Tibial nerve (tissue), 4 donors: ENCODE data around the gene AMDHD1. TPM values are rescaled to one million over a fixed set of nuclear protein-coding genes. Genes with fewer than 3 reads are reported as not detected.

Experiments used
- DNase-seq, 2 donors: peaks; one replicate each; pipeline ENCODE4 v3.0.0-alpha.2; 2019; ENCODE audit warnings: low spot score in 2 of 2
- H3K27ac ChIP-seq, 4 donors: fragments of 200-600 bp; sonication (generic) in 3 of 4; one replicate each; pipeline ENCODE4 v1.5.1; 2017 to 2019; ENCODE audit warnings: mild to moderate bottlenecking in 1 of 4
- H3K27me3 ChIP-seq, 2 donors: fragments of 200-600 bp; sonication (generic) in 1 of 2; one replicate each; pipeline versions ENCODE4 v1.5.1 to v1.6.0; 2017 to 2019
- H3K36me3 ChIP-seq, 3 donors: fragments of 200-600 bp; sonication (generic); one replicate each; pipeline ENCODE4 v1.5.1; 2018 to 2019
- H3K4me1 ChIP-seq, 4 donors: fragments of 200-600 bp; sonication (generic) in 3 of 4; one replicate each; pipeline ENCODE4 v1.5.1; 2017 to 2019
- H3K4me3 ChIP-seq, 4 donors: fragments of 200-600 bp; sonication (generic) in 3 of 4; one replicate each; pipeline ENCODE4 v1.5.1; 2017 to 2019; ENCODE audit warnings: mild to moderate bottlenecking in 1 of 4, moderate library complexity in 1 of 4
- H3K9me3 ChIP-seq, 4 donors: fragments of 200-600 bp; sonication (generic) in 3 of 4; one replicate each; pipeline ENCODE4 v1.5.1; 2017 to 2019
- EP300 ChIP-seq, 2 donors: sonication (generic); formaldehyde crosslinking; IDR thresholded peaks; one replicate each; pipeline ENCODE4 v1.6.1; 2017; ENCODE audit warnings: antibody characterized with exemption in 2 of 2, mild to moderate bottlenecking in 1 of 2
- POLR2A ChIP-seq, 2 donors: fragments of 450-650 bp; IDR thresholded peaks; one replicate each; pipeline ENCODE4 v1.6.1; 2017; ENCODE audit warnings: antibody characterized with exemption in 2 of 2, mild to moderate bottlenecking in 2 of 2, moderate library complexity in 2 of 2
- WGBS, 2 donors: methylation state at CpG; one replicate each; pipeline ENCODE4 v1.1.5; 2018; 5-methylcytosine and 5-hydroxymethylcytosine counted together
- total RNA-seq, 4 donors: library from RNA; depleted of rRNA; stranded (reverse); fragments of >200 nt; gene quantifications; one replicate each; pipeline ENCODE4 v1.1.0, GENCODE V29; 2016
- TF ChIP-seq, protein P1 (sequence below), 5 experiments: fragments of 200-600 bp in 3 of 5; fragments of 450-650 bp in 2 of 5; sonication (generic) in 3 of 5; IDR thresholded peaks; one replicate each; pipeline ENCODE4 v1.5.1; 2016 to 2019; ENCODE audit warnings: antibody characterized with exemption in 5 of 5, mild to moderate bottlenecking in 3 of 5, moderate library complexity in 2 of 5

AMDHD1 gene
- total RNA-seq, 4 donors from 2014 or later = 2.0 to 2.1 TPM; not detected in 2

DNA sequence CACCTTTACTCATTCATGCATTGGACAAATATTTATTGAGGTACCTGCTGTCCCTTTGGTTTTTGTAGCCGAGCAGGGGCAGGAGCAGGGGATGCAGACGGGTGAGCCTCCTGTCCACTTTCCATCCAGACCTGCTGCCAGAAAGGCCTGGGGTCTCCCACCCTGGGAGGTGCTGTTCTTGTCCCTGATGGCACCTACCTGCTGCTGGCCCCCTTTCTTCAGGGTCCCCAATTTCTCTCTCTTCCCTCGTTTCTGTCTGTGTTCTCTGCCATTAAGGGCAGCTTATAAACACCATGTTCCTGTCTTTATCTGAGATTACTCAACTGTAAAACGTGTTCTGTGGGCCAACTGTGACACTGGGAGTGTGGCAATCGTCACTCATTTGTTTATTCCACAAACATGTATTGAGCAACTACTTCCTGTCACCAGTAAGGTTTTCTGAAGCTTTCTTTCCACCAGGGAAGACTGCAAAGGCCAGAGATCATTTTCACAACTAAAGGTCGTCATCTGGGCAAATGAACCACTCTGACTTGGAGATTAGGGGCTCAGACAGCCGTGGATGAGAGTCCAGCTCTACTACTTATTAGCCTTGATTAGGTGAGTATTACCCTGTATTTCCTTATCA lies 53.0 kb downstream of the AMDHD1 start, which contains the start of gene HAL:
Gene HAL, minus strand, starts transcription at position 311 of the 625 bp plus-strand sequence. CDS start 434 bp downstream, outside the sequence.
- WGBS, 2 donors = 70 to 78% methylated on average over 7 of the region's 7 CpGs

DNA sequence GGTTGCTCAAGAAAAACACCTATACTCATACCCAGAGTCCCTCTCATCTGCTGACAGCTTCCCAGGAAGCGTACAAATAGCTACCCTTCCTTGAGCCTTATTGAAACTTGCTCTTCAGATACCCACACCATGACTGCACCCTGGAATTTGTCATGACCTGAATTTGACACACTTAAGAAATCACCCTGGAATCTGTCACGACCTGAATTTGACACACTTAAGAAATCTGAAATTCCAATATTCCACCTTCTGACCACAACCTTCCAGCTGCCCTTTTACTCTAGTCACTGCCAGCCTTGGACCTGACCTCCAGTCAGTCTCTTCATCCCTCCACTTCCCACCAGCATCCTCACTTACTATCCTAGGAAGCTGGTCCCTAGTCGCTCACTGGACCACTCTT lies 54.1 kb downstream of the AMDHD1 start:
- H3K27me3 ChIP-seq = no peaks in the 10 kb centered on the region
- DNase-seq = no peak
- H3K4me1 ChIP-seq = peaks cover 0 to 7% (median 0%) of the 10 kb centered on the region in 4 donors
- 88 to 90% methylated on average over 3 of the region's 3 CpGs for WGBS, 2 donors
- TF ChIP-seq POLR2A (IDR thresholded peaks at IDR 0.05) = no peak
- TF ChIP-seq, protein P1, sequence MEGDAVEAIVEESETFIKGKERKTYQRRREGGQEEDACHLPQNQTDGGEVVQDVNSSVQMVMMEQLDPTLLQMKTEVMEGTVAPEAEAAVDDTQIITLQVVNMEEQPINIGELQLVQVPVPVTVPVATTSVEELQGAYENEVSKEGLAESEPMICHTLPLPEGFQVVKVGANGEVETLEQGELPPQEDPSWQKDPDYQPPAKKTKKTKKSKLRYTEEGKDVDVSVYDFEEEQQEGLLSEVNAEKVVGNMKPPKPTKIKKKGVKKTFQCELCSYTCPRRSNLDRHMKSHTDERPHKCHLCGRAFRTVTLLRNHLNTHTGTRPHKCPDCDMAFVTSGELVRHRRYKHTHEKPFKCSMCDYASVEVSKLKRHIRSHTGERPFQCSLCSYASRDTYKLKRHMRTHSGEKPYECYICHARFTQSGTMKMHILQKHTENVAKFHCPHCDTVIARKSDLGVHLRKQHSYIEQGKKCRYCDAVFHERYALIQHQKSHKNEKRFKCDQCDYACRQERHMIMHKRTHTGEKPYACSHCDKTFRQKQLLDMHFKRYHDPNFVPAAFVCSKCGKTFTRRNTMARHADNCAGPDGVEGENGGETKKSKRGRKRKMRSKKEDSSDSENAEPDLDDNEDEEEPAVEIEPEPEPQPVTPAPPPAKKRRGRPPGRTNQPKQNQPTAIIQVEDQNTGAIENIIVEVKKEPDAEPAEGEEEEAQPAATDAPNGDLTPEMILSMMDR (IDR thresholded peaks at IDR 0.05) = no peak
- TF ChIP-seq EP300 (IDR thresholded peaks at IDR 0.05) = no peak
- H3K27ac ChIP-seq = no peak overlapping the region
- H3K4me3 ChIP-seq = no peak overlapping the region
- no peaks in the 10 kb centered on the region for H3K9me3 ChIP-seq
- peaks cover 0 to 26% (median 0%) of the 10 kb centered on the region in 3 donors for H3K36me3 ChIP-seq

More for the DNA sequence above, 53.0 kb downstream of the AMDHD1 start, which contains the start of gene HAL:
- H3K27me3 ChIP-seq = no peaks in the 10 kb centered on the region
- TF ChIP-seq EP300 (IDR thresholded peaks at IDR 0.05) = peak in 1 of 2 donors; percentile 32
- TF ChIP-seq, protein P1 (IDR thresholded peaks at IDR 0.05) = no peak
- no peak within 1 kb of the TSS for H3K4me3 ChIP-seq
- no peak within 1 kb of the TSS for H3K27ac ChIP-seq
- DNase-seq = no peak
- H3K36me3 ChIP-seq = peaks cover 0 to 14% (median 0%) of the 10 kb centered on the region in 3 donors
- peaks cover 0 to 7% (median 0%) of the 10 kb centered on the region in 4 donors for H3K4me1 ChIP-seq
- no peaks in the 10 kb centered on the region for H3K9me3 ChIP-seq

DNA sequence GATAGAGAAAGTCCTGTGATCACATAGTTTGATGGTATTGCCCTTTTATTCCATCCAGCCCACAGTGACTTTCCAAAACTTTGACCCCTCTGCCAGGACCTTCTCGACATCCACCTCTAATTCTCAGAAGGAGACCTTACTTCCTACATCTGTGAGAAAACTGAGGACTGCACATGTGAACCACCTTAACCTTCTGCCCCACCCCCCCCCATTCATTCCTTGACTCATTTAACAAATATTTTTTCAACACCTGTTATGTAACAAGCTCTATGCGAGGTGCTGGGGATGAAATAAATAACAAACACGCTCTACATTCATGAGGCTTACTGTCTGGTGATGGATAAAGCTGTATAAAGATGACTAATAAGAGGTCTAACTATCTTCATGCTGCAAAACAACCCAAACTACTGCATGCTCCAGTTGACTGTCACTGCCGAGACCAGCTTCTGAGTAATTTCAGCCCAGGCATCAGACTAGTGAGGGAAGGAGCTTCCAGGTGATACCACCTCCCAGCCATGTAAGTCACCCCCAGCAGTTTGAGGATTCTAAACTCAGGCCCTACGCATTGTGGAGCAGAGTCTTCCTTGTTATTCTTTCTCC lies 54.9 kb downstream of the AMDHD1 start:
- no peak overlapping the region for H3K4me3 ChIP-seq
- H3K27ac ChIP-seq = no peak overlapping the region
- H3K4me1 ChIP-seq = peaks cover 0 to 7% (median 0%) of the 10 kb centered on the region in 4 donors
- DNase-seq = no peak
- no peaks in the 10 kb centered on the region for H3K9me3 ChIP-seq
- no peaks in the 10 kb centered on the region for H3K27me3 ChIP-seq
- WGBS, 2 donors = 81 to 89% methylated on average over 5 of the region's 5 CpGs
- TF ChIP-seq POLR2A (IDR thresholded peaks at IDR 0.05) = no peak
- TF ChIP-seq, protein P1 (IDR thresholded peaks at IDR 0.05) = no peak
- TF ChIP-seq EP300 (IDR thresholded peaks at IDR 0.05) = no peak
- peaks cover 0 to 33% (median 2%) of the 10 kb centered on the region in 3 donors for H3K36me3 ChIP-seq

DNA sequence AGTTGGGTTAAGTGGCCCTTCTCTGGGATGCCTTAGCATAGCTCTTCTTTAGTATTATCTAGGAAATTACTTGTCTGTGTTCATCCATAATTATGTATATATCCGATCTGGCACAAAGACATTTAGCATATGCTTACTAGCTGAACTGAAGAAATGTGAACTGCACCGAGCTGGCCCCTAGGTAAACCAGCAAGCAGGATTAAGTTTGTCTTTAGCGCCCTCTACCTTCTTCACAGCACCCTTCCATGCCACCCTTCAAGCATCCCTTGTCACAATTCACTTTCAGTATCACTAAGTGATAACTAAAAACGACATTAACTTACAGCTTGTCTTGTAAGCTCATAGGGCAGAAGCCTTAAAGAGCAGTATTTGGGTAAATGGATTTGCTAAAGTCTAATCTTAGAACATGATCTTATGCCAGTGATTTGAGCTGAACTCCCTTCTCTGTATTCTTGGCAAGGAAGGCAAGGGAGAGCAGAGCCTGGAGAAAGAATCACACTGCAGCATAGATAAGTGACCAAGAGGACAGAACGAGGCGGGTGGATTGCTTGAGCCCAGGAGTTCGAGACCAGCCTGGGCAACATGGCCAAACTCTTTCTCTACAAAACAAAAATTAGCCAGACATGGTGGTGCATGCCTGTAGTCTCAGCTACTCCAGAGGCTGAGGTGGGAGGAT lies 55.6 kb downstream of the AMDHD1 start:
- 30 to 32% methylated on average over 7 of the region's 7 CpGs for WGBS, 2 donors
- Histone ChIP-seq H3K36me3 (peaks cover 2 to 40% (median 2%) of the 10 kb centered on the region in 3 donors), H3K27ac (no peak overlapping the region)

More for the DNA sequence above, 55.6 kb downstream of the AMDHD1 start:
- Histone ChIP-seq H3K4me3 (no peak overlapping the region), H3K9me3 (no peaks in the 10 kb centered on the region), H3K4me1 (peaks cover 0 to 7% (median 0%) of the 10 kb centered on the region in 4 donors), H3K27me3 (no peaks in the 10 kb centered on the region)
- DNase-seq = peak in 1 of 2 donors; percentile 17
- no peak for TF ChIP-seq POLR2A (IDR thresholded peaks at IDR 0.05)
- TF ChIP-seq EP300 (IDR thresholded peaks at IDR 0.05) = no peak
- TF ChIP-seq, protein P1 (IDR thresholded peaks at IDR 0.05) = peak; percentile 43 to 65 (median 52)
